Fibroblast of lung (primary cell): Measurements from ENCODE around the gene ERICH2.

Experiments
- EZH2 ChIP-seq: IDR thresholded peaks from 2 replicates; pipeline ENCODE4 v1.5.1; 2012; ENCODE audit warnings: low read length, control low read depth, mild to moderate bottlenecking; ENCODE audit errors: missing control alignments
- TF ChIP-seq, protein P1 (sequence below), 2 donors: IDR thresholded peaks in 1 of 2; conservative IDR thresholded peaks in 1 of 2; 1 replicate in 1 of 2; 2 replicates in 1 of 2; pipeline ENCODE4 v1.5.1; 2011 to 2012; ENCODE audit warnings: low read length in 2 of 2, control low read depth in 1 of 2, inconsistent platforms in 1 of 2, low read depth in 1 of 2, mild to moderate bottlenecking in 1 of 2

DNA sequence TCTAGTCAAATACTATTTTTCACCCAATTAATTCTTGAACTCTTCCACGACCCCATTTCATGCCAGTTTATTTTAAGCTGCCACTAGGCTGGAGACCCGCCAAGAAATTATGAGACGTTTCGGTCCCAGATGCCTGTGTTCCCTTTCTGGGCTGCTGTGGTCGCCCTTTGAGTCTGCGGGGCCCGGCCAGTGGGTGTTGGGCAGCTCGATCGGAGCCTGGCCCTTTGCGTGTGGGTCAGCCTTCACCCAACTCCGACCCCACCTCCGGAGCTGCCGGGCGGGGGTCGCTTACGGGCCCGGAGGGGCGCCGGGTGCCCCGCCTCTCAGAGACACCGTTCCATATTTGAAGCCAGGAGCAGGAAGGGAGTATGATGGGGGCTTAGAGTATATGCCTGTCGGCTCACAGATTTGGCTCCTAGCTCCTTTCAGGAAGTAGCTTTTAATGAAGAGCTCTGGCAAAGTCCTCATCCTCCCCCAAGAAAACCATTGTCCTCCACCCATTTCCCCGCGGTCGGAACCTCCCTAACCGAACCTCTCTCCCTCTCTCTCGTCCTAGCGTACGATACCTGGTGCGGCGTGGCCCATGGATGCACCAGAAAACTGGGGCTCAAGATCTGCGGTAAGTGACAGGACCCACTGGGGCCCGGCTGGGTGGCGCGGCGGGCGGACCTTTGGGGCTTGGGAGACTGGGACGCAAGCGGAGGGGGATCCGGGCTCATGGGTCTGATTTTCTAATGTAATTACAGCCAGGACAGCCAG lies 51.5 kb downstream of the ERICH2 start:
- TF ChIP-seq EZH2: no peak
- TF ChIP-seq, protein P1, sequence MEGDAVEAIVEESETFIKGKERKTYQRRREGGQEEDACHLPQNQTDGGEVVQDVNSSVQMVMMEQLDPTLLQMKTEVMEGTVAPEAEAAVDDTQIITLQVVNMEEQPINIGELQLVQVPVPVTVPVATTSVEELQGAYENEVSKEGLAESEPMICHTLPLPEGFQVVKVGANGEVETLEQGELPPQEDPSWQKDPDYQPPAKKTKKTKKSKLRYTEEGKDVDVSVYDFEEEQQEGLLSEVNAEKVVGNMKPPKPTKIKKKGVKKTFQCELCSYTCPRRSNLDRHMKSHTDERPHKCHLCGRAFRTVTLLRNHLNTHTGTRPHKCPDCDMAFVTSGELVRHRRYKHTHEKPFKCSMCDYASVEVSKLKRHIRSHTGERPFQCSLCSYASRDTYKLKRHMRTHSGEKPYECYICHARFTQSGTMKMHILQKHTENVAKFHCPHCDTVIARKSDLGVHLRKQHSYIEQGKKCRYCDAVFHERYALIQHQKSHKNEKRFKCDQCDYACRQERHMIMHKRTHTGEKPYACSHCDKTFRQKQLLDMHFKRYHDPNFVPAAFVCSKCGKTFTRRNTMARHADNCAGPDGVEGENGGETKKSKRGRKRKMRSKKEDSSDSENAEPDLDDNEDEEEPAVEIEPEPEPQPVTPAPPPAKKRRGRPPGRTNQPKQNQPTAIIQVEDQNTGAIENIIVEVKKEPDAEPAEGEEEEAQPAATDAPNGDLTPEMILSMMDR (conservative IDR thresholded peaks at IDR 0.05 in 1 of 2, IDR thresholded peaks at IDR 0.05 in 1 of 2; ENCODE audit: low read depth in 1 of 2, low read length in 2 of 2): no peak
